ENCODE measurements around the gene MARCHF4. TPM values are rescaled to one million over a fixed set of nuclear protein-coding genes. Genes with fewer than 3 reads are reported as not detected.

Gene MARCHF4
- polyA plus RNA-seq, 1 donor: 0.04 TPM

- DNase-seq: no peak
Observed at GRCh38 chr2:216348756-216349308, 23.5 kb downstream of the MARCHF4 start.

- no peak for DNase-seq
Observed at GRCh38 chr2:216346781-216347180, 25.5 kb downstream of the MARCHF4 start.

GRCh38 chr2:216345846-216346245, 26.4 kb downstream of the MARCHF4 start:
- DNase-seq: no peak

GRCh38 chr2:216344950-216345300, 27.4 kb downstream of the MARCHF4 start:
- no peak for DNase-seq

GRCh38 chr2:216344206-216344949, 27.9 kb downstream of the MARCHF4 start:
- no peak for DNase-seq

- no peak for DNase-seq
Observed at GRCh38 chr2:216343221-216343980, 28.9 kb downstream of the MARCHF4 start.

GRCh38 chr2:216341121-216341520, 31.2 kb downstream of the MARCHF4 start:
- DNase-seq: no peak

GRCh38 chr2:216340280-216340631, 32.0 kb downstream of the MARCHF4 start:
- no peak for DNase-seq

- no peak for DNase-seq
Observed at GRCh38 chr2:216339456-216340279, 32.6 kb downstream of the MARCHF4 start.

- no peak for DNase-seq
Observed at GRCh38 chr2:216335252-216335651, 37.0 kb downstream of the MARCHF4 start.

GRCh38 chr2:216328347-216328746, 43.9 kb downstream of the MARCHF4 start:
- no peak for DNase-seq

GRCh38 chr2:216327447-216327935, 44.8 kb downstream of the MARCHF4 start:
- no peak for DNase-seq

Other genes with a start within 250 kb of the MARCHF4 start
- 19.5 TPM for gene SMARCAL1, start 40.0 kb upstream of the MARCHF4 start, polyA plus RNA-seq (ENCODE audit: insufficient read length)
- 4,380 TPM for gene RPL37A, start 126.4 kb upstream of the MARCHF4 start, polyA plus RNA-seq (ENCODE audit: insufficient read length)